DMS114 treated with DMSO at 0.1 percent for 48 hours (cell line): Measurements from ENCODE around the gene FAM210A.

Experiments
- DNase-seq: peaks from one replicate; lab custom pipeline; 2025; ENCODE audit not compliant: unreplicated experiment; lab: John Stamatoyannopoulos, UW

Gene FAM210A

GRCh38 chr18:13624563-13625237 is 101.7 kb downstream of the FAM210A start:
- no peak for DNase-seq

- DNase-seq = no peak
These were observed 102.5 kb downstream of the FAM210A start for GRCh38 chr18:13623871-13624270.

DNA sequence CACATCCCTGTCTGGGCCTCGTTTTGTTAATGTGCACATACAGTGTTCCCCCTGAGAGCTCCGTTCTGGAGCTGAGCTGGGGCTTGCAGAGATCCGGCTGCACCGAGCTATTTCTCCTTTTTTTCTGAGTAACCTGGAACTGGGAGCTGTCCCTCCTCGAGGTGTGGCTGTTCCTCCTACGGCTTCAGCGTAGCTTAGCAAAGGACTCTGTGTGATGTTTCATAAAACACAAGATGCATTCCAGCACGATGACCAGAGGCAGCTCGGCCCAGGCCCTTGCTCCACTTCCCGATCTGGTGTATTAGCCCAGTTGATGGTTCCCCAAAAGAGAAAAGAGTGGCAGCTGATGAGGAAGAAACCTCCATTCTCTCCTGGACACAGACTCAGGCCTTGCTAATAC is 103.0 kb downstream of the FAM210A start:
- no peak for DNase-seq

GRCh38 chr18:13622751-13623150 is 103.6 kb downstream of the FAM210A start:
- DNase-seq = no peak

GRCh38 chr18:13621886-13622619 is 104.3 kb downstream of the FAM210A start:
- no peak for DNase-seq

DNA sequence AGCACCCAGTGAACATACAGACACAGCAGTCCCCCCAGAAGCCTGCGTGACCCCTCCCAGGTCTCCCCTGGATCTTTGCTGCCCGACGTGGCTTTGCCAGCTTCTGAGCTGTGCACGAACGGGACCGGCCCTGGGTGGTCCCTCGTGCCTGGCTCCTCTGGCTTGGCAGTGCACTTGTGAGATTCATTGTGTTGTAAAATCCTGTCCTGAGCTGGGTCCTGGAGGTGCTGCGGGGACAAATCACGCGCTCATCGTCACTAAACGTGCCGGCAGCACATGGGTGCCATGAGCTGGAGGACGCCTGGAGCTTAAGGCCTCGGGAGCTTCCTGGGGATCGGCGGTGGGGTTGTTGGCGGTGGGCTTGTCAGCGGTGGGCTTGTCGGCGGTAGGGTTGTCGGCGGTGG is 104.9 kb downstream of the FAM210A start:
- no peak for DNase-seq

- no peak for DNase-seq
These were observed 105.4 kb downstream of the FAM210A start for GRCh38 chr18:13620818-13621445.

DNA sequence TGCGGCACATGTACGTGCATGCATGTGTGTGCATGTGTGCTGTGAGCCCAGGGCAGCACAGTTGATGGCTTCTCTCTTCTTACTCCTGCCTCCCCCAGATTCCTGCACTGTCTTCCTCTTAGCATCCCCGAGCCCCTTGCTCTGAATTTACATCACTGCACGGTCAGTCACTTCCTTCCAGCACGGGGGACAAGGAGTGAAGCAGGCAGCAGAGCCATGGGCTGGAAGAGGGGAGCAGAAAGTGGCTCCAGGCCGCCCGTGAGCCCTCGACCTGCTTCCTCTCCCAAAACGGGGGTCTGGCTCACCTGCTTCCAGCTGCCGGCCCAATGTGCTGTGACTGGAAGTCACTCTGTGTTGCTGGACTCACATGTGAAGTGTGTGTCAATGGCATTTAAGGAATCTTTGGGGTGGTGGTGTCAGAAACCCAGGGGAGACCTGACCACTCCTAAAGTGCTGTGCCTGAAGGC is 106.1 kb downstream of the FAM210A start:
- DNase-seq = no peak

GRCh38 chr18:13619505-13620205 is 106.7 kb downstream of the FAM210A start:
- no peak for DNase-seq

GRCh38 chr18:13618760-13619438 is 107.5 kb downstream of the FAM210A start:
- DNase-seq = no peak

DNA sequence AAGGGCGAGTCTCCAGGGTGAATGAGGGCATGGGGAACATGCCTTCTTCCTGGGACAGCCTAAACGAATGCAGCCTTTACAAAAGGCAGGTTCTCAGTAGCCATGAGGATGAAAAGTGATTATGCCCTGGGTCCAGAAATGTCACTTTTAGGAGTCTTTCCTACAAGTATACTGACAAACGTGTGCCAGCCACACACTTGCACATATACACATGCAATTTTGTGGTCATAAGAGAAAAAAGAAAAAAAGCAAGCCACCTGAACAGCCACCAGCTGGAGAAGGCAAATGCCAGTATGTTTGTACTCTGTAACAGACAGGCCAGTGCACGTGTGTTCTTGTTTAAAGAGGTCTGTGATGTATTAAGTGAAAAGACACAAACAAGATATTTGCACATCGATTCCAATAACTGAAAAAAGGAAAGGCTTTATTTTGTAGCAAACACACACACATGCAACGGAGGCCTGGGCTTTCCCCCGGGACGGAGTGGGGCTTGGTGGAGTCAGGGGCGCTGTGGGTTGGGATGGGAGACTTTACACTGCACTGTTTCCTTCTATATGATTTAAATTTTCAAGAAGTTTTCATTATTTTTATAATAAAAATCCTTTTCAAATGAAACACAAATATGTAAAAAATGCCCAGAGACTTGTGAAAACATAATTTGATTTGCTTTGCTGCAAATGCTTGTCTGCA is 108.4 kb downstream of the FAM210A start:
- no peak for DNase-seq

GRCh38 chr18:13616525-13617035 is 109.8 kb downstream of the FAM210A start:
- no peak for DNase-seq

DNA sequence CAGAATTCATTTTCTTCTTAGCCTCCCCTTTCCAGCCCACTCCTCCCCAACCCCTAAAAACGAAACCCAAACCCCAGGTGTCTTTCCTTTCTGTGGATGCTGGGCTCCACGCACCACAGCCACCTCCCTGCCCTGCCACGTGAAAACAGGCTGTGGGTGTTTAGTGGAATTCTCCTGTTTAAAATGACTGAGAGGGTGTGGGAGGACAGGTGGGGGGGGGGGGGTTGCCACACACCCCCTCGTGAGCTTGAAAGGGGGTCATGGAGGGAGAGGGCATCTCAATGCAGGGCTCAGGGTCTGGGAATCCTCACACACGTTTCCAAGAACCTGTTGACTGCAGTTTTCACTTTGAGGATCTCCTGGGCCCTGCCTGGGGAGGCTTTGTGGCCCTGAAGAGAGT is 110.3 kb downstream of the FAM210A start:
- DNase-seq = no peak

- DNase-seq = no peak
These were observed 110.9 kb downstream of the FAM210A start for GRCh38 chr18:13615432-13615861.

DNA sequence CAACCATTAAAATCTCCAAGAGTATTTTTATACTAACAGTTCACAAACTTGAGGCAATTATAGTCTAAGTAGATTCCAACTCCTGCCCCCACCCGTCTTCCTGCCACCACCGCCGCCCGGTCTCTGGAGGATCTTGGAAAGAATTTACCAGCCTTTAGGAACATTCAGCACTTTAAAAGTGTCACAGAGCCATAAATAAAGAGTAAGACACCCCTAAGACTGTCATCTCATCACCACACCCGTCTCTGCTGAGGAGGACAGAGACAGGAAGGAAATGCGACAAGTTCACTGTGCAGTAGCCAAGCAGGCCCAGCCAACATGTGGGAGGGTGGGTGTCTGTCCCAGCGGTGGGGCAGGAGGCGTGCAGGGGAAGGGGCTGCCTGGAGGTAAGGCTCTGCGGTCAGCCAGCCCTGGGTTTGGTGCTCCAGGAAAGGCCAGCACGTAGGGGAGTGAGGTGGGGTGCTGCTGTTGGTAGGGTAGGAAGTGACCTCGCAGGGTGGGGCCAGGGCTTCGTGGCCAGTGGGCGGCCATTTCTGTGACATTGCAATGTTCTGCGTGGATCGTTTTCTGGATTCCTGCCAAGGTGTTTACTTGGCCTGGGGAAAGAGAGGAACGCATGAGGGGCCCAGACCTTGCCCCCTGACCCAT is 111.6 kb downstream of the FAM210A start:
- DNase-seq = no peak

- DNase-seq = no peak
These were observed 112.5 kb downstream of the FAM210A start for GRCh38 chr18:13613591-13614501.
